Activated naive CD8-positive, alpha-beta T cell treated with anti-CD3 and anti-CD28 coated beads, Interleukin-2, amount 50 U/mL, for 24 hours (primary cell): ENCODE results near the gene EGFL8.
"Not testable (repeated sequence)": the region's sequence is repeated elsewhere in the genome, so short reads cannot be mapped to it uniquely, and the experiment has no call there.

ENCODE experiments used
- ATAC-seq: fragments of 150-1000 bp; cut with Tn5 transposase; one replicate; pipeline ENCODE4 v1.10.0; 2021
- DNase-seq: peaks from one replicate; pipeline ENCODE4 v3.0.0; 2021
- H3K27ac Mint-ChIP-seq: one replicate; pipeline ENCODE4 v1.8.0; 2021; ENCODE audit warnings: mild to moderate bottlenecking, mixed read lengths
- H3K27me3 Mint-ChIP-seq: one replicate; pipeline ENCODE4 v1.8.0; 2021; ENCODE audit warnings: mixed read lengths
- H3K36me3 Mint-ChIP-seq: one replicate; pipeline ENCODE4 v1.8.0; 2021; ENCODE audit warnings: low read depth, mixed read lengths
- H3K4me1 Mint-ChIP-seq: one replicate; pipeline ENCODE4 v1.8.0; 2021; ENCODE audit warnings: mixed read lengths
- H3K4me3 Mint-ChIP-seq: one replicate; pipeline ENCODE4 v1.8.0; 2021; ENCODE audit warnings: mild to moderate bottlenecking, moderate library complexity, mixed read lengths
- H3K9me3 Mint-ChIP-seq: one replicate; pipeline ENCODE4 v1.8.0; 2021; ENCODE audit warnings: mixed read lengths

EGFL8 gene

GRCh38 chr6:32181148-32181702 lies 16.8 kb downstream of the EGFL8 start:
- Mint-ChIP-seq H3K27me3 (no peaks in the 10 kb centered on the region), H3K4me3 (peak overlapping the region; percentile 55), H3K27ac (peak overlapping the region; percentile 77), H3K36me3 (peaks cover 38% of the 10 kb centered on the region), H3K9me3 (no peaks in the 10 kb centered on the region), H3K4me1 (peaks cover 67% of the 10 kb centered on the region)
- DNase-seq (no peak), ATAC-seq (no peak)

GRCh38 chr6:32181915-32182529 lies 17.6 kb downstream of the EGFL8 start:
- ATAC-seq = no peak
- Mint-ChIP-seq H3K4me3 (no peak overlapping the region), H3K4me1 (peaks cover 67% of the 10 kb centered on the region), H3K9me3 (no peaks in the 10 kb centered on the region), H3K27ac (no peak overlapping the region), H3K27me3 (no peaks in the 10 kb centered on the region), H3K36me3 (peaks cover 46% of the 10 kb centered on the region)
- DNase-seq = no peak

- Mint-ChIP-seq H3K36me3 (peaks cover 50% of the 10 kb centered on the region), H3K27me3 (no peaks in the 10 kb centered on the region), H3K27ac (peak overlapping the region; percentile 59), H3K4me3 (no peak overlapping the region), H3K4me1 (peaks cover 67% of the 10 kb centered on the region), H3K9me3 (no peaks in the 10 kb centered on the region)
- DNase-seq = no peak
- ATAC-seq = no peak
Observed at GRCh38 chr6:32182555-32182981, 18.2 kb downstream of the EGFL8 start.

GRCh38 chr6:32183030-32183429 lies 18.6 kb downstream of the EGFL8 start:
- Mint-ChIP-seq H3K27ac (peak overlapping the region; percentile 59), H3K27me3 (no peaks in the 10 kb centered on the region), H3K36me3 (peaks cover 49% of the 10 kb centered on the region), H3K9me3 (no peaks in the 10 kb centered on the region), H3K4me3 (no peak overlapping the region), H3K4me1 (peaks cover 67% of the 10 kb centered on the region)
- DNase-seq = no peak
- no peak for ATAC-seq

GRCh38 chr6:32183483-32184083 lies 19.2 kb downstream of the EGFL8 start:
- peaks cover 48% of the 10 kb centered on the region for H3K36me3 Mint-ChIP-seq
- no peak overlapping the region for H3K4me3 Mint-ChIP-seq
- H3K27me3 Mint-ChIP-seq = no peaks in the 10 kb centered on the region
- H3K27ac Mint-ChIP-seq = peak overlapping the region; percentile 59
- no peaks in the 10 kb centered on the region for H3K9me3 Mint-ChIP-seq
- peaks cover 69% of the 10 kb centered on the region for H3K4me1 Mint-ChIP-seq
- ATAC-seq = no peak
- no peak for DNase-seq

GRCh38 chr6:32184084-32184640 lies 19.8 kb downstream of the EGFL8 start, which contains the start of gene AGER:
TSS of gene AGER (minus strand) at chr6:32184253. CDS start at chr6:32184222, 31 bp downstream.
- Mint-ChIP-seq H3K36me3 (peaks cover 47% of the 10 kb centered on the region), H3K27ac (peak within 1 kb of the TSS; percentile 59), H3K9me3 (no peaks in the 10 kb centered on the region), H3K27me3 (no peaks in the 10 kb centered on the region), H3K4me3 (no peak within 1 kb of the TSS), H3K4me1 (peaks cover 69% of the 10 kb centered on the region)
- ATAC-seq (no peak), DNase-seq (no peak)

- H3K27me3 Mint-ChIP-seq, H3K9me3 Mint-ChIP-seq: not testable (repeated sequence)
- DNase-seq (peak; percentile 50), ATAC-seq (peak; percentile 50)
- peak overlapping the region; percentile 87 for H3K27ac Mint-ChIP-seq
- H3K4me3 Mint-ChIP-seq = peak overlapping the region; percentile 42
- peaks cover 57% of the 10 kb centered on the region for H3K4me1 Mint-ChIP-seq
- peaks cover 36% of the 10 kb centered on the region for H3K36me3 Mint-ChIP-seq
Observed at GRCh38 chr6:32185681-32186131, 21.3 kb downstream of the EGFL8 start.

- not testable (repeated sequence) for DNase-seq
- ATAC-seq = peak; percentile 1
Observed at GRCh38 chr6:32186151-32186840, 21.9 kb downstream of the EGFL8 start.

GRCh38 chr6:32187009-32187709 lies 22.8 kb downstream of the EGFL8 start:
- ATAC-seq (no peak), DNase-seq (no peak)
- H3K4me3 Mint-ChIP-seq = peak overlapping the region; percentile 50
- H3K27me3 Mint-ChIP-seq = no peaks in the 10 kb centered on the region
- H3K27ac Mint-ChIP-seq = peak overlapping the region; percentile 87
- no peaks in the 10 kb centered on the region for H3K9me3 Mint-ChIP-seq
- peaks cover 32% of the 10 kb centered on the region for H3K36me3 Mint-ChIP-seq
- H3K4me1 Mint-ChIP-seq = peaks cover 62% of the 10 kb centered on the region

More at GRCh38 chr6:32186151-32186840, 21.9 kb downstream of the EGFL8 start:
- Mint-ChIP-seq H3K36me3 (peaks cover 32% of the 10 kb centered on the region), H3K4me1 (peaks cover 60% of the 10 kb centered on the region), H3K4me3 (peak overlapping the region; percentile 42), H3K27ac (peak overlapping the region; percentile 87)
- not testable (repeated sequence) for H3K9me3 Mint-ChIP-seq, H3K27me3 Mint-ChIP-seq

GRCh38 chr6:32187725-32188380 lies 23.5 kb downstream of the EGFL8 start:
- not testable (repeated sequence) for H3K9me3 Mint-ChIP-seq, H3K27me3 Mint-ChIP-seq, DNase-seq, ATAC-seq
- H3K4me1 Mint-ChIP-seq = peaks cover 61% of the 10 kb centered on the region
- H3K27ac Mint-ChIP-seq = peak overlapping the region; percentile 87
- H3K4me3 Mint-ChIP-seq = peak overlapping the region; percentile 50
- peaks cover 29% of the 10 kb centered on the region for H3K36me3 Mint-ChIP-seq

GRCh38 chr6:32188381-32189068 lies 24.1 kb downstream of the EGFL8 start:
- H3K4me1 Mint-ChIP-seq = peaks cover 61% of the 10 kb centered on the region
- H3K27ac Mint-ChIP-seq = peak overlapping the region; percentile 90
- no peak for ATAC-seq
- no peaks in the 10 kb centered on the region for H3K9me3 Mint-ChIP-seq
- H3K27me3 Mint-ChIP-seq = no peaks in the 10 kb centered on the region
- H3K4me3 Mint-ChIP-seq = peak overlapping the region; percentile 87
- H3K36me3 Mint-ChIP-seq = peaks cover 29% of the 10 kb centered on the region
- no peak for DNase-seq

- no peaks in the 10 kb centered on the region for H3K27me3 Mint-ChIP-seq
- H3K36me3 Mint-ChIP-seq = peaks cover 29% of the 10 kb centered on the region
- H3K27ac Mint-ChIP-seq = peak overlapping the region; percentile 90
- ATAC-seq (no peak), DNase-seq (no peak)
- peaks cover 68% of the 10 kb centered on the region for H3K4me1 Mint-ChIP-seq
- peak overlapping the region; percentile 87 for H3K4me3 Mint-ChIP-seq
- no peaks in the 10 kb centered on the region for H3K9me3 Mint-ChIP-seq
Observed at GRCh38 chr6:32189069-32189741, 24.8 kb downstream of the EGFL8 start.

- Mint-ChIP-seq H3K27me3 (no peaks in the 10 kb centered on the region), H3K27ac (peak overlapping the region; percentile 90), H3K4me1 (peaks cover 73% of the 10 kb centered on the region), H3K36me3 (peaks cover 29% of the 10 kb centered on the region), H3K9me3 (no peaks in the 10 kb centered on the region), H3K4me3 (peak overlapping the region; percentile 88)
- ATAC-seq = no peak
- DNase-seq = no peak
Observed at GRCh38 chr6:32189742-32190053, 25.3 kb downstream of the EGFL8 start.
